Tibial artery (tissue), 4 donors: ENCODE measurements around the gene CHMP6.
A peak's percentile ranks its signal among the peaks of the same experiment; 100 is the strongest.

Experiments
- DNase-seq, 2 donors: peaks; one replicate each; pipeline ENCODE4 v3.0.0-alpha.2; 2019
- H3K27ac ChIP-seq, 2 donors: fragments of 200-600 bp; sonication (generic) in 1 of 2; 1 replicate in 1 of 2; 2 replicates in 1 of 2; pipeline ENCODE4 v1.5.1; 2018 to 2019; ENCODE audit warnings: mild to moderate bottlenecking in 1 of 2
- H3K27me3 ChIP-seq, 2 donors: fragments of 200-600 bp; sonication (generic) in 1 of 2; one replicate each; pipeline versions ENCODE4 v1.5.1 to v1.6.0; 2016 to 2019
- H3K36me3 ChIP-seq, 3 donors: fragments of 200-600 bp; sonication (generic) in 2 of 3; one replicate each; pipeline ENCODE4 v1.5.1; 2016 to 2019; ENCODE audit warnings: mild to moderate bottlenecking in 2 of 3
- H3K4me1 ChIP-seq, 4 donors: fragments of 200-600 bp; sonication (generic) in 2 of 4; 1 replicate in 3 of 4; 2 replicates in 1 of 4; pipeline ENCODE4 v1.5.1; 2016 to 2019
- H3K4me3 ChIP-seq, 2 donors: fragments of 200-600 bp; sonication (generic) in 1 of 2; 1 replicate in 1 of 2; 2 replicates in 1 of 2; pipeline ENCODE4 v1.5.1; 2018 to 2019; ENCODE audit warnings: mild to moderate bottlenecking in 2 of 2
- H3K9me3 ChIP-seq, 3 donors: fragments of 200-600 bp; sonication (generic) in 1 of 3; one replicate each; pipeline ENCODE4 v1.5.1; 2016 to 2019
- CTCF ChIP-seq, 2 experiments: fragments of 200-600 bp in 1 of 2; fragments of 450-650 bp in 1 of 2; IDR thresholded peaks; one replicate each; pipeline ENCODE4 v1.5.1; 2017 to 2019; ENCODE audit warnings: antibody characterized with exemption in 2 of 2, mild to moderate bottlenecking in 1 of 2, moderate library complexity in 1 of 2
- intact Hi-C: fragments of 100-400 bp; cut with DNase I; formaldehyde crosslinking; loops from one replicate; pipeline ENCODE4 v1.15.0; 2023; ENCODE audit warnings: low total_unique reads

Gene CHMP6

GRCh38 chr17:80979547-80980378 lies 11.9 kb upstream of the CHMP6 start:
- no peaks in the 10 kb centered on the region for H3K36me3 ChIP-seq
- H3K27me3 ChIP-seq: peaks cover 0 to 5% of the 10 kb centered on the region in 2 donors
- no peak for DNase-seq
- no peak overlapping the region for H3K4me3 ChIP-seq
- no peak for TF ChIP-seq CTCF (IDR thresholded peaks at IDR 0.05)
- no peak overlapping the region for H3K27ac ChIP-seq
- peaks cover 0 to 22% (median 12%) of the 10 kb centered on the region in 4 donors for H3K4me1 ChIP-seq
- no peaks in the 10 kb centered on the region for H3K9me3 ChIP-seq
- intact Hi-C loops: loop anchor here (2.0 to 10.0 kb wide), 2 partner anchors 405 to 553 kb away; no protein-coding TSS in a partner anchor

GRCh38 chr17:80980397-80981061 lies 11.1 kb upstream of the CHMP6 start:
- H3K4me1 ChIP-seq: peaks cover 0 to 28% (median 12%) of the 10 kb centered on the region in 4 donors
- H3K36me3 ChIP-seq: no peaks in the 10 kb centered on the region
- no peak for DNase-seq
- intact Hi-C loops: loop anchor here (2.0 kb wide), 1 partner anchor 554 kb away; no protein-coding TSS in a partner anchor
- H3K27me3 ChIP-seq: peaks cover 0 to 5% of the 10 kb centered on the region in 2 donors
- H3K4me3 ChIP-seq: no peak overlapping the region
- H3K9me3 ChIP-seq: no peaks in the 10 kb centered on the region
- H3K27ac ChIP-seq: no peak overlapping the region
- no peak for TF ChIP-seq CTCF (IDR thresholded peaks at IDR 0.05)

GRCh38 chr17:80981062-80981902 lies 10.4 kb upstream of the CHMP6 start:
- Histone ChIP-seq H3K4me1 (peaks cover 0 to 28% (median 12%) of the 10 kb centered on the region in 4 donors), H3K27ac (no peak overlapping the region), H3K4me3 (peak overlapping the region in 1 of 2 donors; percentile 16), H3K27me3 (peaks cover 0 to 5% of the 10 kb centered on the region in 2 donors), H3K36me3 (no peaks in the 10 kb centered on the region), H3K9me3 (no peaks in the 10 kb centered on the region)
- no peak for DNase-seq
- TF ChIP-seq CTCF (IDR thresholded peaks at IDR 0.05): peak; percentile 77 to 78
- intact Hi-C loops: loop anchor here (2.0 kb wide), 1 partner anchor 554 kb away; no protein-coding TSS in a partner anchor

GRCh38 chr17:80981929-80982425 lies 9.7 kb upstream of the CHMP6 start:
- no peaks in the 10 kb centered on the region for H3K9me3 ChIP-seq
- H3K27me3 ChIP-seq: peaks cover 0 to 5% of the 10 kb centered on the region in 2 donors
- no peaks in the 10 kb centered on the region for H3K36me3 ChIP-seq
- no peak for DNase-seq
- peaks cover 0 to 28% (median 12%) of the 10 kb centered on the region in 4 donors for H3K4me1 ChIP-seq
- no peak overlapping the region for H3K27ac ChIP-seq
- no peak for TF ChIP-seq CTCF (IDR thresholded peaks at IDR 0.05)
- H3K4me3 ChIP-seq: no peak overlapping the region
- intact Hi-C loops: loop anchor here (2.0 kb wide), 1 partner anchor 555 kb away; no protein-coding TSS in a partner anchor

- no peaks in the 10 kb centered on the region for H3K36me3 ChIP-seq
- no peak overlapping the region for H3K27ac ChIP-seq
- no peak for TF ChIP-seq CTCF (IDR thresholded peaks at IDR 0.05)
- DNase-seq: no peak
- peaks cover 0 to 5% of the 10 kb centered on the region in 2 donors for H3K27me3 ChIP-seq
- H3K9me3 ChIP-seq: no peaks in the 10 kb centered on the region
- intact Hi-C loops: no loop called here
- peaks cover 0 to 28% (median 12%) of the 10 kb centered on the region in 4 donors for H3K4me1 ChIP-seq
- no peak overlapping the region for H3K4me3 ChIP-seq
Measured at GRCh38 chr17:80982426-80982974, 9.1 kb upstream of the CHMP6 start.
